Thymus (tissue), 11 donors: ENCODE measurements around the gene XXYLT1. TPM values are rescaled to one million over a fixed set of nuclear protein-coding genes. Genes with fewer than 3 reads are reported as not detected.

Experiments used
- DNase-seq, 9 donors: peaks; one replicate each; pipeline ENCODE4 v3.0.0-alpha.2; 2013; ENCODE audit warnings: low spot score in 9 of 9, low read depth in 6 of 9, missing footprints in 1 of 9
- H3K27ac ChIP-seq, 2 donors: one replicate each; pipeline ENCODE4 v1.5.1; 2013; ENCODE audit warnings: control low read depth in 1 of 2, low read depth in 1 of 2, low read length in 1 of 2, mild to moderate bottlenecking in 1 of 2, moderate library complexity in 1 of 2
- H3K27me3 ChIP-seq, 2 donors: one replicate each; pipeline ENCODE4 v1.5.1; 2013; ENCODE audit warnings: low read length in 1 of 2; ENCODE audit not compliant: control insufficient read depth in 2 of 2, insufficient read depth in 1 of 2
- H3K36me3 ChIP-seq, 2 donors: one replicate each; pipeline ENCODE4 v1.5.1; 2013; ENCODE audit warnings: low read length in 1 of 2, mild to moderate bottlenecking in 1 of 2, moderate library complexity in 1 of 2; ENCODE audit not compliant: control insufficient read depth in 2 of 2, insufficient read depth in 2 of 2
- H3K4me1 ChIP-seq, 2 donors: one replicate each; pipeline ENCODE4 v1.5.1; 2013; ENCODE audit warnings: low read length in 2 of 2; ENCODE audit not compliant: control insufficient read depth in 2 of 2, insufficient read depth in 2 of 2
- H3K4me3 ChIP-seq, 2 donors: one replicate each; pipeline ENCODE4 v1.5.1; 2013; ENCODE audit warnings: low read length in 2 of 2, control low read depth in 1 of 2, mild to moderate bottlenecking in 1 of 2
- H3K9me3 ChIP-seq, 2 donors: one replicate each; pipeline ENCODE4 v1.5.1; 2013; ENCODE audit warnings: low read length in 1 of 2, mild to moderate bottlenecking in 1 of 2; ENCODE audit not compliant: control insufficient read depth in 2 of 2, insufficient read depth in 1 of 2
- WGBS: extraction: QIAGEN DNeasy Blood & Tissue Kit; methylation state at CpG from one replicate; pipeline ENCODE4 v1.1.7; 2013; 5-methylcytosine and 5-hydroxymethylcytosine counted together
- polyA plus RNA-seq: library from polyadenylated mRNA; stranded (reverse); fragments of 200-250 nt; gene quantifications from one replicate; pipeline ENCODE4 v1.2.3, GENCODE V29; 2013
- total RNA-seq: library from RNA; stranded (reverse); fragments of 120-200 nt; gene quantifications from one replicate; pipeline ENCODE4 v1.2.4, GENCODE V29; 2013
- donor health status: healthy.

XXYLT1 gene
- total and polyA plus RNA-seq, 2 donors: 5.8 to 12.3 TPM

GRCh38 chr3:195227871-195228270 is 43.1 kb downstream of the XXYLT1 start:
- peaks cover 2 to 34% of the 10 kb centered on the region in 2 donors for H3K4me1 ChIP-seq
- over 99% methylated on average over 6 of the region's 6 CpGs for WGBS
- no peaks in the 10 kb centered on the region for H3K27me3 ChIP-seq
- H3K36me3 ChIP-seq: peaks cover 0 to 17% of the 10 kb centered on the region in 2 donors
- no peak overlapping the region for H3K27ac ChIP-seq
- no peak for DNase-seq
- H3K4me3 ChIP-seq: no peak overlapping the region
- H3K9me3 ChIP-seq: no peaks in the 10 kb centered on the region

DNA sequence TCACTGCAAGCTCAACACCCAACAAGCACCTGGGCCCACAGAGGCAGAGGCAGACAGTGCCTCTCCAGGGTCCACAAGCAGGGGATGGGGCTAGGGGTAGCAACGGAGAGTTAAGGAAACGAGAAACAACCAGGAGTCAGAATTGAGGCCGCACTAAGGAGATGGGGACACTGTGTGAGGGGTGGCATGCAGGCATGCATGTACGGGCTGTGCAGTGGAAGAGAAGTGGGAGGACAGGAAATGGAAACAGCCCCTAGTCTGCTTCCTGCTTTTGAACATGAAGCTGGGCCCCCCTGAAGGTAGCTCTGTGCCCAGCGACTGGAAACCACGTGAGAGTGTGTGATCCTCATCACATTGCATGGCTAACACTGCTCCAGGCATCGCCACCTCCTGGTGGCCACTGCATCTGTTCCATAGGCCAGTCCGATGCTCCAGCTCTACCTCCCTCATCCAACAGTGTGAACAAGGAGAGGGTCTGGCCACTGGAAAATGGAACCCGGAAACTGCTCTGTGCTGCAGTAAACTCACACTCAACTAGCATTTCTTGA is 44.0 kb downstream of the XXYLT1 start:
- H3K27me3 ChIP-seq: no peaks in the 10 kb centered on the region
- peak in 3 of 9 donors; percentile 34 to 74 (median 56) for DNase-seq
- H3K36me3 ChIP-seq: peaks cover 0 to 18% of the 10 kb centered on the region in 2 donors
- H3K4me3 ChIP-seq: no peak overlapping the region
- H3K4me1 ChIP-seq: peaks cover 2 to 34% of the 10 kb centered on the region in 2 donors
- no peaks in the 10 kb centered on the region for H3K9me3 ChIP-seq
- WGBS: 69% methylated on average over 9 of the region's 9 CpGs
- peak overlapping the region in 1 of 2 donors; percentile 69 for H3K27ac ChIP-seq

DNA sequence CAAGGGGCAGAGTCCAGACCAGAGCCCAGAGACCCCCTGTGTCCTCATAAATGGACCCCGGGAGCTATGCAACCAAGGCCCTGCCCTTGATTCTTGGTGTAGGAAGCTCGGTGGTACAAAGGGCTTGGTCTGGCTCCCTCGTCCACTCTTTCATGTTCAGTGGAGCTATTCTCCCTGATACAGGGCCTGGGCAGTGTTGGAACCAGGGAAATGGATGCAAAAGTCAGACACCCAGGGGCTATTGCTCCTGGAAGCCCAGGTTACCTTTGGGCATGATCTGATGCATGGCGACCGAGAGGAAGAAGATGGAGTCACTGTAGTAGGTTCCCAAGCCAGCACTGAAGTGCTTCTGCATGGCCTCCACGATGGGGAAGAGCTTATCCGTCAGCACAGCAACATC is 44.5 kb downstream of the XXYLT1 start:
- DNase-seq: no peak
- Histone ChIP-seq H3K4me3 (no peak overlapping the region), H3K27me3 (no peaks in the 10 kb centered on the region), H3K36me3 (peaks cover 0 to 18% of the 10 kb centered on the region in 2 donors), H3K27ac (peak overlapping the region in 1 of 2 donors; percentile 69), H3K9me3 (no peaks in the 10 kb centered on the region), H3K4me1 (peaks cover 2 to 38% of the 10 kb centered on the region in 2 donors)
- 95% methylated on average over 7 of the region's 7 CpGs for WGBS

- no peak for DNase-seq
- H3K36me3 ChIP-seq: peaks cover 0 to 18% of the 10 kb centered on the region in 2 donors
- 95% methylated on average over 3 of the region's 3 CpGs for WGBS
- H3K27ac ChIP-seq: no peak overlapping the region
- H3K4me1 ChIP-seq: peaks cover 2 to 42% of the 10 kb centered on the region in 2 donors
- no peak overlapping the region for H3K4me3 ChIP-seq
- no peaks in the 10 kb centered on the region for H3K9me3 ChIP-seq
- H3K27me3 ChIP-seq: no peaks in the 10 kb centered on the region
These were observed 45.9 kb downstream of the XXYLT1 start for GRCh38 chr3:195224980-195225580.

DNA sequence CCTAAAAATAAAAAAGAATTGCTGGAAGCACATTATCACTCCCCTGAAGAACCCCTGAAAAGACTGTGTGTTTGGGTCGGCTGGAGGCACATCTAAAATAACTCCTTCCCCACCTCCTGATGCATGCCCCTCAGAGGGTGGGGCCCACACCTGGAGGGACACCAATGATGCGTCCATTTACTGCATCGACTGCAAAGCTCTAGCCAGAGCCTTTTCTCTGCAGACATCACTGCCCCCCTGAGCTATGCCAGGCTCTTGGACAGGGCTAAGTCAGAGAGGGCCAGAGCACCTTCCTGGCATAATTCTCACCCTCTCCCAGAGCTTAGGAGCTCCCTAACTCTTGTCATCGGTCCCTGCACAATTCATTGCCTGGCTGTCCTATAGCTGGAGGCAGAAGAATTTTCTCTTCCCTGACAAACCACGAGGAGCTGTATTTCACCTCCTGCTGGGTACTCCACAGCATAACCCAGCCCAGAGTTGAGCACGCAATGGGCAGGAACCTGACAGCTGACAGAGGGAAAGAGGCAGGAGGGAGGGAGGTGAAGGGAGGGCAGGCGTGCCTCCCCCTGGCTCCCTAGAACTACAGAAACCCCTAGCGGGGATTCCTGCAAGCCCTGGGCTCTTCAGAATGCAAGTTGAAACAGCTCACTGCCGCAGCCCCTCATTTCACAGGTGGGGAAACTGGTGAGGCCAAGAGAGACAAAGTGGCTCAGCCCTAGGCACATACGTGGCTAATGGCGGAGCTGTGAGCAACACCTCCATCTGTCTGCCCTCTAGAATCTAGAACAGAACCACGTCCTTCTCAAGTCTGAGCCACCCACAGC is 46.6 kb downstream of the XXYLT1 start:
- Histone ChIP-seq H3K4me1 (peaks cover 2 to 42% of the 10 kb centered on the region in 2 donors), H3K36me3 (peaks cover 0 to 18% of the 10 kb centered on the region in 2 donors), H3K27ac (no peak overlapping the region), H3K4me3 (no peak overlapping the region), H3K27me3 (no peaks in the 10 kb centered on the region), H3K9me3 (no peaks in the 10 kb centered on the region)
- WGBS: 91% methylated on average over 12 of the region's 12 CpGs
- no peak for DNase-seq

DNA sequence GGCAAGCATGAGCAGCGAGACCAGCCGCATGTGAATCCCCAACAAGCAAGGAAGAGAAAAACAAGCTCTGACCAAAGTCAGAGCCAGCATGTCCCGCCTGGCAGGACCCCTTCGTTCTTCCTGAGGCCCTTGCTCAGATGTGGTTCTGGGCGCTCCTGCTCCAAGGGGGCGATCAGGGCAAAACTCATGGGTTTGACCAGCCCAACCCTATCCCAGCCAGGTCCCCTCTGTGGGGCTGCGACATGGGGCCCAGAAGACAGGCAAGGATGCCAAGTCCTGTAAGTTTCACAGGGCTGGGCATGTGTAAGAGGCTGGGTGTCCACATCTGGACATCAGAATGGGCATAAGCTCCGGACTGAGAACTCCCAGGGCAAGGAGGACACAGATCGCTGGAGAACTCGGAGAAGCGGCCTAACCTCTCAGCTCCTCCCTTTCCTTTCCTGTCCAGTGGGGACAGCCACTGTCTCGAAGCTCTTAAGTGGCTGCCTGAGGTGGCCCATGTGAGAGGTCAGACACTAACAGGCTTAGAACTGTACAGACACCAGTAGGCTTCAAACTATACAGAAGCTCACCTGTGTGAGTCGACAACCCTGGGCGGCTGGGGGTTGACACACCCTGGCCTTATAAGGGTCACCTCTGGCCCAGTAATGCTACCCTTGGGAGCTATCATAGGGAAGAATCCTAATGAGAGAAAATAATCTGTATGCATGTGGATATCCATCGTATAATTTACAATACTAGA is 48.9 kb downstream of the XXYLT1 start:
- Histone ChIP-seq H3K27me3 (no peaks in the 10 kb centered on the region), H3K4me3 (no peak overlapping the region), H3K9me3 (no peaks in the 10 kb centered on the region), H3K27ac (no peak overlapping the region), H3K36me3 (peaks cover 0 to 18% of the 10 kb centered on the region in 2 donors), H3K4me1 (peaks cover under 1 to 32% of the 10 kb centered on the region in 2 donors)
- DNase-seq: no peak
- 98% methylated on average over 15 of the region's 15 CpGs for WGBS

DNA sequence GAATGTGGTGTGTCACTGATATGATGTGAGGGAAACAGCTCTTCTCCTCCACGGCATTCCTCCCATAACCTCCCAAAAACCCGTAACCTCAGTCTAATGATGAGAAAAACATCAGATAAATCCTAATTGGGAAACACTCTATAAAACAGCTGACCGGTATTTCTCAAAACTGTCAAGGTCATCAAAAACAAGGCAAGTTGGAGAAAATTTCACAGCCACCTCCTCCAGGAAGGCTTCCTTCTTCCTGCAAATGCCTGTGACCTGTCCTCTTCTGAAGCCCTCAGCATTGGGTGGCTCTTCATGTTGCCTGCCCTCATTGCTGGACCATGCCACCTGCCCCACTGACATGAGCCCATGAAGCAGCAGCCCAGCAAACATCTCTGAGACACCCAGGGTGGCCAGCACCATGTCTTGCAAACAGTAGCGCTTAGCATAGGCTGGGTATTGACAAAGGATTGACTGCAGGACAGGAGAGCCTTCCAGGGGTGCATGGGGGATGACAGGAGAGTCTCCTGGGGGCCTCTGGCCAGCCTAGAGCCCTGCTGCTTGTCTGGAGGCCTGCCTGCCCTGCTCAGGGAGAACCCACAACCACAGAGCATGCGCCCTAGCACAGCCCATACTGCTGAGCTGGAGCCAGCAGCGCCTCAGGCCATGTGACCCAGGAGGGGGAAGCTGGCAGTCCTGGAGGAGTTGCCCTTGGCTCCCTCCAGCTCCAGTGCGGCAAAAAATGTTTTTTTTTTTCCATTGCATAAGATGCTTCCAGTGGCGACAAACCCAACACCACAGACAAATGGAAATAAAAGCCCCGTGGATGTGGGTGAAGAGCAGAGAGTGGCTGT is 49.7 kb downstream of the XXYLT1 start:
- no peaks in the 10 kb centered on the region for H3K27me3 ChIP-seq
- no peaks in the 10 kb centered on the region for H3K9me3 ChIP-seq
- peaks cover 0 to 24% of the 10 kb centered on the region in 2 donors for H3K4me1 ChIP-seq
- peaks cover 0 to 16% of the 10 kb centered on the region in 2 donors for H3K36me3 ChIP-seq
- 78% methylated on average over 9 of the region's 9 CpGs for WGBS
- H3K27ac ChIP-seq: no peak overlapping the region
- no peak overlapping the region for H3K4me3 ChIP-seq
- DNase-seq: no peak
